ENCODE results near the gene MPRIP.

The MPRIP gene

DNA sequence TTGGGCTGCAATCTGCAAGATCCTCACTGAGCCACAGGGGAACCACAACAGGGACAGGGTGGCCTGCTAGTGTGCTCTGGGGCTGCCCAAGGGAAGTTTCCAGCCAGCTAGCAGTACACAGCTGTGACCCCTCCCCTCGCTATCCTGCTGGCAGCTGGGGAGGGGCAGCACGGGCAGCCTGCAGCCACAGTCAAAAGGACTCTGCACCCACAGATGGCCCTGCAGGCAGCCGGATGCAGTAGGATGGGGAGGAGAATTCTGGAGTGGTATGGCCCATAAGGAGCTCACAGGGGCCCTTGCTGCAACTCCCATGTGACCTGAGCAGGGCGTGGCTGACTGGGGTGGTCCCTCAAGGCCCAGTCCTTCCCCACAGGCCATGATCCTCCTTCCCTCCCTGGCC lies 89.6 kb downstream of the MPRIP start:
- Histone ChIP-seq H3K79me2 (ENCODE audit: insufficient read depth, low read length) (no peaks in the 10 kb centered on the region; the same call in 1 of the 2 replicates), H3K4me1 (ENCODE audit: insufficient read depth, low read length) (no peaks in the 10 kb centered on the region), H3K9ac (ENCODE audit: low read depth, low read length) (no peak overlapping the region), H3K36me3 (ENCODE audit: insufficient read depth, low read length) (peaks cover 96% of the 10 kb centered on the region), H3K4me2 (ENCODE audit: insufficient read depth, low read length) (no peak overlapping the region), H2AFZ (ENCODE audit: low read depth, low read length) (no peak overlapping the region), H3K4me3 (ENCODE audit: low read depth in 1 of 2, low read length in 2 of 2) (no peak overlapping the region), H3K27me3 (ENCODE audit: insufficient read depth, low read length, poor library complexity) (no peaks in the 10 kb centered on the region), H3K27ac (ENCODE audit: low read length) (no peak overlapping the region), H4K20me1 (ENCODE audit: insufficient read depth, low read length) (peaks cover 53% of the 10 kb centered on the region), H3K9me3 (ENCODE audit: insufficient read depth, low read length, severe bottlenecking) (no peaks in the 10 kb centered on the region)
- TF ChIP-seq EZH2 (IDR thresholded peaks at IDR 0.05; ENCODE audit: borderline replicate concordance, low read depth, low read length, severe bottlenecking) = no peak
- TF ChIP-seq, protein P1, sequence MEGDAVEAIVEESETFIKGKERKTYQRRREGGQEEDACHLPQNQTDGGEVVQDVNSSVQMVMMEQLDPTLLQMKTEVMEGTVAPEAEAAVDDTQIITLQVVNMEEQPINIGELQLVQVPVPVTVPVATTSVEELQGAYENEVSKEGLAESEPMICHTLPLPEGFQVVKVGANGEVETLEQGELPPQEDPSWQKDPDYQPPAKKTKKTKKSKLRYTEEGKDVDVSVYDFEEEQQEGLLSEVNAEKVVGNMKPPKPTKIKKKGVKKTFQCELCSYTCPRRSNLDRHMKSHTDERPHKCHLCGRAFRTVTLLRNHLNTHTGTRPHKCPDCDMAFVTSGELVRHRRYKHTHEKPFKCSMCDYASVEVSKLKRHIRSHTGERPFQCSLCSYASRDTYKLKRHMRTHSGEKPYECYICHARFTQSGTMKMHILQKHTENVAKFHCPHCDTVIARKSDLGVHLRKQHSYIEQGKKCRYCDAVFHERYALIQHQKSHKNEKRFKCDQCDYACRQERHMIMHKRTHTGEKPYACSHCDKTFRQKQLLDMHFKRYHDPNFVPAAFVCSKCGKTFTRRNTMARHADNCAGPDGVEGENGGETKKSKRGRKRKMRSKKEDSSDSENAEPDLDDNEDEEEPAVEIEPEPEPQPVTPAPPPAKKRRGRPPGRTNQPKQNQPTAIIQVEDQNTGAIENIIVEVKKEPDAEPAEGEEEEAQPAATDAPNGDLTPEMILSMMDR (IDR thresholded peaks at IDR 0.05; ENCODE audit: borderline replicate concordance, extremely low read depth, low read length, poor library complexity, severe bottlenecking) = no peak
- ATAC-seq (ENCODE audit: insufficient read depth, low read depth) (no peak), DNase-seq (no peak)

DNA sequence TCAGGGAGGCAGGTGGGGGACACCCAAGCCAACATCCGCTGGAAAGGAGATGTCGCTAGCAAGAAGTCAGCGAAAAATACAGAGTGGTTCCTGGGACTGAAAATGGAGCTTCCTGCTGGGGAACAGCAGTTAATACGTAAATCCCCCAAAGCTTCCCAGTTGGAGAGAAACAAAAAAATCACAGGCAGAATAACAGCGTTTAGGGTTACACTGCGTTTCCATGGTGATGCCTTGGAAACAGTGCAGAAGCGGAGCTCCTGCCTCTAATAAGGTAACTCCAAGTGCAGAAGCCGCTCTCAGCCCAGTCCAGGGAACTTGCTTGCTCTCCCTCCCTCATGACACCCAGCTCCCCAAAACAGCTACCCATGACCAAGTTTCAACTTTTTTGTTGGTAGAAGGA lies 90.5 kb downstream of the MPRIP start:
- Histone ChIP-seq H3K36me3 (ENCODE audit: insufficient read depth, low read length) (peaks cover 94% of the 10 kb centered on the region), H3K9me3 (ENCODE audit: insufficient read depth, low read length, severe bottlenecking) (no peaks in the 10 kb centered on the region), H3K27me3 (ENCODE audit: insufficient read depth, low read length, poor library complexity) (no peaks in the 10 kb centered on the region), H2AFZ (ENCODE audit: low read depth, low read length) (no peak overlapping the region), H3K4me1 (ENCODE audit: insufficient read depth, low read length) (no peaks in the 10 kb centered on the region), H4K20me1 (ENCODE audit: insufficient read depth, low read length) (peaks cover 44% of the 10 kb centered on the region), H3K27ac (ENCODE audit: low read length) (no peak overlapping the region), H3K79me2 (ENCODE audit: insufficient read depth, low read length) (no peaks in the 10 kb centered on the region; the same call in 1 of the 2 replicates), H3K9ac (ENCODE audit: low read depth, low read length) (no peak overlapping the region), H3K4me2 (ENCODE audit: insufficient read depth, low read length) (no peak overlapping the region), H3K4me3 (ENCODE audit: low read depth in 1 of 2, low read length in 2 of 2) (no peak overlapping the region)
- TF ChIP-seq, protein P1 (IDR thresholded peaks at IDR 0.05; ENCODE audit: borderline replicate concordance, extremely low read depth, low read length, poor library complexity, severe bottlenecking) = no peak
- TF ChIP-seq EZH2 (IDR thresholded peaks at IDR 0.05; ENCODE audit: borderline replicate concordance, low read depth, low read length, severe bottlenecking) = no peak
- DNase-seq (no peak), ATAC-seq (ENCODE audit: insufficient read depth, low read depth) (no peak)

DNA sequence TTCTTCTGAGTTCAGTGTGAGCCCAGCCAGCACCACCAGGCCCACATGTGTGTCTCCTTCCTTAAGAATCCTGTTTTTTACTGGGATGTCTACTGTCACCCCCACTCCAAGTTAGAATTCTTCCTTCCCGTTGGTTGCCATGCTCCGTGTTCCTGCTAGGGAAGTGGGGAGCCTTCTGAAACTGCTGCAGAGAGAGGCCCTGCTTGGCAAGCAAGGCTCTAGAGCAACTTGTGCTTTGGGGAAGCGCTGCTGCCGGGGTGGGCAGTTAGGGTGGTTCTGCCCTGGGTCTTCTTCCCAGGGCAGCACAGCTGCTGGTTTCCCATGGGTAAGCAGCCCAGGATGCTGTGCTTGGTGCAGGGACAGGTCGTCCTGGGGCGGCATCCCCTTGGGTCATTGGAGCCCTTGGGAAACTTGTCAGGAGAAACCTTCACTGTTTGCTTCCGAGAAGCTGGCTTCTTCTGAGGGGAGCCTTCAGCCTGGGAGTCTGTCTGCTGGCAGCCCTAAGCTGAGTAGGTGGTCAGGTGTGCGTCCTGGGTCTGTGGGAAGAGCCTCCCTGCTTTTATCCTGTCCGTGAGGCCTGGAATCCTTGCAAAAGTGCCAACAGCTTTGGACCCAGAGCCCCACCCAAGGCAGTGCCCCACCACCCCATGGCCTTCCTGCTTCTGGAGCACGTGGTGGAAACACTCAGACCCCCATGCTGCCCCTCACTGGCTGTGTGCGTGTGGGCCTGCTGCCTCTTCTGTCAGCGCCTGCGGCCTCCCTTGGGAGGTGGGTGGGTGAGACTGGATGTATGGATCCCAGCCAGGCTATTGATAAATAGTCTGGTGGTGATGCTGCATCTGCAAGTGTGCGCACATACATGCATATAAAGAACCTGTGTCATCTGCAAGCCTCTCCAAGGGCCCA lies 92.0 kb downstream of the MPRIP start:
- no peaks in the 10 kb centered on the region for H3K9me3 ChIP-seq (ENCODE audit: insufficient read depth, low read length, severe bottlenecking)
- ATAC-seq (ENCODE audit: insufficient read depth, low read depth) = no peak

More for the DNA sequence above, 92.0 kb downstream of the MPRIP start:
- no peaks in the 10 kb centered on the region for H3K79me2 ChIP-seq (ENCODE audit: insufficient read depth, low read length)
- H3K4me3 ChIP-seq (ENCODE audit: low read depth in 1 of 2, low read length in 2 of 2) = no peak overlapping the region
- TF ChIP-seq, protein P1 (IDR thresholded peaks at IDR 0.05; ENCODE audit: borderline replicate concordance, extremely low read depth, low read length, poor library complexity, severe bottlenecking) = no peak
- TF ChIP-seq EZH2 (IDR thresholded peaks at IDR 0.05; ENCODE audit: borderline replicate concordance, low read depth, low read length, severe bottlenecking) = no peak
- no peak overlapping the region for H3K4me2 ChIP-seq (ENCODE audit: insufficient read depth, low read length)
- H3K27ac ChIP-seq (ENCODE audit: low read length) = no peak overlapping the region
- H3K27me3 ChIP-seq (ENCODE audit: insufficient read depth, low read length, poor library complexity) = no peaks in the 10 kb centered on the region
- H3K36me3 ChIP-seq (ENCODE audit: insufficient read depth, low read length) = peaks cover 94% of the 10 kb centered on the region
- no peaks in the 10 kb centered on the region for H3K4me1 ChIP-seq (ENCODE audit: insufficient read depth, low read length)
- H3K9ac ChIP-seq (ENCODE audit: low read depth, low read length) = no peak overlapping the region
- no peak overlapping the region for H2AFZ ChIP-seq (ENCODE audit: low read depth, low read length)
- no peak for DNase-seq
- peaks cover 32% of the 10 kb centered on the region for H4K20me1 ChIP-seq (ENCODE audit: insufficient read depth, low read length)

Data from DND-41 (cell line).